CD4-positive, alpha-beta T cell (primary cell): Measurements from ENCODE around the gene SDHAF1. TPM values are rescaled to one million over a fixed set of nuclear protein-coding genes. Genes with fewer than 3 reads are reported as not detected.
A peak's percentile ranks its signal among the peaks of the same experiment; 100 is the strongest.

Source experiments
- ATAC-seq: fragments of 200-7000 bp; cut with Tn5 transposase; one replicate; pipeline ENCODE4 v1.10.0; 2022; ENCODE audit warnings: mild to moderate bottlenecking; ENCODE audit not compliant: poor library complexity
- CTCF ChIA-PET: fragments of 350-600 bp; sonication (Branson Sonifier 250); formaldehyde crosslinking; loops from one replicate; lab custom pipeline; 2021; ENCODE audit warnings: antibody characterized with exemption, inconsistent platforms; lab: Charles Lee
- POLR2A ChIA-PET: fragments of 350-600 bp; sonication (Branson Sonifier 250); formaldehyde crosslinking; loops from one replicate; lab custom pipeline; 2021; ENCODE audit warnings: antibody characterized with exemption, inconsistent platforms; lab: Charles Lee
- DNase-seq, 14 experiments: peaks; one replicate each; pipeline ENCODE4 v3.0.0-alpha.2; 2013 to 2020; ENCODE audit warnings: mixed read lengths in 2 of 14
- H3K27ac ChIP-seq, 2 donors: one replicate each; pipeline versions ENCODE4 v1.5.1 to v1.7.0; 2013; ENCODE audit warnings: low read length in 2 of 2, low read depth in 1 of 2, mild to moderate bottlenecking in 1 of 2
- H3K27me3 ChIP-seq, 2 experiments: 1 replicate in 1 of 2; 2 replicates in 1 of 2; pipeline versions ENCODE4 v1.6.1 to v1.7.0; 2013; ENCODE audit warnings: low read length in 2 of 2, control low read depth in 1 of 2, mild to moderate bottlenecking in 1 of 2, moderate library complexity in 1 of 2; ENCODE audit not compliant: insufficient read depth in 2 of 2, control insufficient read depth in 1 of 2
- H3K36me3 ChIP-seq: one replicate; pipeline ENCODE4 v1.6.1; 2013; ENCODE audit warnings: low read length, control low read depth; ENCODE audit not compliant: insufficient read depth
- H3K4me1 ChIP-seq: one replicate; pipeline ENCODE4 v1.6.1; 2013; ENCODE audit warnings: low read length, control low read depth; ENCODE audit not compliant: insufficient read depth
- H3K4me3 ChIP-seq: one replicate; pipeline ENCODE4 v1.5.1; 2013; ENCODE audit warnings: mild to moderate bottlenecking, low read length, moderate library complexity
- H3K9me3 ChIP-seq, 2 experiments: 1 replicate in 1 of 2; 2 replicates in 1 of 2; pipeline versions ENCODE4 v1.6.1 to v1.7.0; 2013; ENCODE audit warnings: low read length in 2 of 2, mild to moderate bottlenecking in 2 of 2, control low read depth in 1 of 2, moderate library complexity in 1 of 2; ENCODE audit not compliant: control insufficient read depth in 1 of 2, insufficient read depth in 1 of 2
- H3K27ac Mint-ChIP-seq: one replicate; pipeline ENCODE4 v1.8.0; 2020; ENCODE audit warnings: mixed read lengths
- H3K27me3 Mint-ChIP-seq: one replicate; pipeline ENCODE4 v1.8.0; 2021; ENCODE audit warnings: mixed read lengths
- H3K36me3 Mint-ChIP-seq: one replicate; pipeline ENCODE4 v1.8.0; 2021; ENCODE audit warnings: low read depth, mixed read lengths
- H3K4me1 Mint-ChIP-seq: one replicate; pipeline ENCODE4 v1.8.0; 2021; ENCODE audit warnings: low read depth, mixed read lengths
- H3K4me3 Mint-ChIP-seq: one replicate; pipeline ENCODE4 v1.8.0; 2020; ENCODE audit warnings: mild to moderate bottlenecking, mixed read lengths
- H3K9me3 Mint-ChIP-seq: one replicate; pipeline ENCODE4 v1.8.0; 2020; ENCODE audit warnings: mixed read lengths
- CTCF ChIP-seq: fragments of 200-600 bp; IDR thresholded peaks from one replicate; pipeline ENCODE4 v1.8.0; 2022; ENCODE audit warnings: antibody characterized with exemption, mild to moderate bottlenecking
- intact Hi-C, 2 experiments: fragments of 100-400 bp; cut with DNase I in 1 of 2; cut with micrococcal nuclease in 1 of 2; formaldehyde crosslinking; loops; one replicate each; pipeline versions ENCODE4 v1.15.1 to v1.9.0; 2023 to 2025; cut with DNase I, micrococcal nuclease
- total RNA-seq, 174 experiments: library from RNA in 2 of 174; stranded (reverse) in 2 of 174; gene quantifications; one replicate each; pipeline ENCODE4 v1.2.3 and lab custom pipeline; 2021 to 2026

Gene SDHAF1
- total RNA-seq, 2 experiments from 2014 or later: 4.3 to 5.4 TPM

- Histone ChIP-seq H3K4me1 (peaks cover 36% of the 10 kb centered on the region), H3K9me3 (peaks cover 0 to 11% of the 10 kb centered on the region in 2 experiments), H3K27me3 (peaks cover 0 to 5% of the 10 kb centered on the region in 2 experiments), H3K4me3 (no peak overlapping the region), H3K36me3 (peaks cover 9% of the 10 kb centered on the region), H3K27ac (no peak overlapping the region)
- H3K4me1 Mint-ChIP-seq: peaks cover 28% of the 10 kb centered on the region
- POLR2A ChIA-PET: interaction anchor here (1.5 to 3.2 kb wide), 3 partner anchors 21 to 40 kb away, joined by 4 to 17 read pairs (median 13); partner anchors contain the start of gene ALKBH6
- CTCF ChIA-PET: no interaction called here
- no peaks in the 10 kb centered on the region for H3K9me3 Mint-ChIP-seq
- no peak overlapping the region for H3K27ac Mint-ChIP-seq
- DNase-seq (no peak), ATAC-seq (no peak)
- H3K27me3 Mint-ChIP-seq: peaks cover 4% of the 10 kb centered on the region
- intact Hi-C loops: no loop called here
- TF ChIP-seq CTCF: no peak
- peaks cover 16% of the 10 kb centered on the region for H3K36me3 Mint-ChIP-seq
- peak overlapping the region; percentile 69 for H3K4me3 Mint-ChIP-seq
Measured at GRCh38 chr19:35992907-35993765, 1.9 kb upstream of the SDHAF1 start.

- Mint-ChIP-seq H3K36me3 (peaks cover 19% of the 10 kb centered on the region), H3K27ac (peak overlapping the region; percentile 44), H3K27me3 (no peaks in the 10 kb centered on the region), H3K4me3 (peak overlapping the region; percentile 95), H3K4me1 (peaks cover 30% of the 10 kb centered on the region), H3K9me3 (no peaks in the 10 kb centered on the region)
- no peak for TF ChIP-seq CTCF
- peak in 2 of 14 experiments; percentile 25 to 42 for DNase-seq
- H3K4me3 ChIP-seq: peak overlapping the region; percentile 83
- ChIA-PET POLR2A (interaction anchor here (1.5 to 3.2 kb wide), 4 partner anchors 15 to 41 kb away, joined by 4 to 17 read pairs (median 13); partner anchors contain the start of genes ALKBH6 and SYNE4), CTCF (interaction anchor here (0.6 to 1.6 kb wide), 2 partner anchors 20 to 35 kb away, joined by 3 to 7 read pairs; partner anchors contain the start of gene ALKBH6)
- no peak for ATAC-seq
- H3K9me3 ChIP-seq: peaks cover 0 to 7% of the 10 kb centered on the region in 2 experiments
- no peak overlapping the region for H3K27ac ChIP-seq
- intact Hi-C loops: loop anchor here in 1 of 2 experiments (2.0 kb wide), 1 partner anchor 61 kb away; the partner anchor contains the start of genes THAP8 and WDR62
- peaks cover 10% of the 10 kb centered on the region for H3K36me3 ChIP-seq
- H3K27me3 ChIP-seq: no peaks in the 10 kb centered on the region
- peaks cover 39% of the 10 kb centered on the region for H3K4me1 ChIP-seq
Measured at GRCh38 chr19:35993923-35994598, 927 bp upstream of the SDHAF1 start.

GRCh38 chr19:35996777-35997176, 1.8 kb downstream of the SDHAF1 start:
- intact Hi-C loops: loop anchor here in 1 of 2 experiments (5.0 kb wide), 2 partner anchors 56 to 116 kb away; partner anchors contain the start of genes OVOL3, POLR2I, THAP8 and WDR62
- TF ChIP-seq CTCF: no peak
- ATAC-seq: no peak
- Histone ChIP-seq H3K4me1 (peaks cover 45% of the 10 kb centered on the region), H3K4me3 (no peak overlapping the region), H3K27me3 (no peaks in the 10 kb centered on the region), H3K9me3 (no peaks in the 10 kb centered on the region), H3K27ac (no peak overlapping the region), H3K36me3 (peaks cover 15% of the 10 kb centered on the region)
- POLR2A ChIA-PET: interaction anchor here (0.9 to 3.1 kb wide), 4 partner anchors 12 to 118 kb away, joined by 3 to 13 read pairs (median 3); partner anchors contain the start of genes ALKBH6, POLR2I, SYNE4 and TBCB
- peak overlapping the region; percentile 78 for H3K27ac Mint-ChIP-seq
- DNase-seq: no peak
- peaks cover 41% of the 10 kb centered on the region for H3K4me1 Mint-ChIP-seq
- H3K4me3 Mint-ChIP-seq: peak overlapping the region; percentile 87
- CTCF ChIA-PET: interaction anchor here (0.6 kb wide), 1 partner anchor 38 kb away, joined by 3 read pairs; no protein-coding TSS in a partner anchor
- H3K9me3 Mint-ChIP-seq: no peaks in the 10 kb centered on the region
- no peaks in the 10 kb centered on the region for H3K27me3 Mint-ChIP-seq
- peaks cover 33% of the 10 kb centered on the region for H3K36me3 Mint-ChIP-seq
